Breast epithelium (tissue), 4 donors: ENCODE measurements around the gene COLGALT1. TPM values are rescaled to one million over a fixed set of nuclear protein-coding genes. Genes with fewer than 3 reads are reported as not detected.
"Not testable (repeated sequence)": the region's sequence is repeated elsewhere in the genome, so short reads cannot be mapped to it uniquely, and the experiment has no call there.

Source experiments
- DNase-seq, 2 donors: peaks; one replicate each; pipeline ENCODE4 v3.0.0-alpha.2; 2019; ENCODE audit warnings: low spot score in 2 of 2
- H3K27ac ChIP-seq, 2 donors: fragments of 200-600 bp; sonication (generic) in 1 of 2; one replicate each; pipeline ENCODE4 v1.5.1; 2016 to 2019; ENCODE audit warnings: mild to moderate bottlenecking in 1 of 2
- H3K27me3 ChIP-seq, 2 donors: fragments of 200-600 bp; sonication (generic) in 1 of 2; one replicate each; pipeline versions ENCODE4 v1.5.1 to v1.6.0; 2017 to 2019; ENCODE audit warnings: control low read depth in 1 of 2, mild to moderate bottlenecking in 1 of 2
- H3K36me3 ChIP-seq: fragments of 200-600 bp; one replicate; pipeline ENCODE4 v1.5.1; 2019
- H3K4me1 ChIP-seq, 2 donors: fragments of 200-600 bp; sonication (generic); one replicate each; pipeline ENCODE4 v1.5.1; 2016 to 2019; ENCODE audit warnings: control low read depth in 1 of 2
- H3K4me3 ChIP-seq, 3 donors: fragments of 200-600 bp; sonication (generic); 1 replicate in 2 of 3; 2 replicates in 1 of 3; pipeline ENCODE4 v1.5.1; 2016 to 2019; ENCODE audit warnings: mild to moderate bottlenecking in 3 of 3, moderate library complexity in 2 of 3
- H3K9me3 ChIP-seq, 2 donors: fragments of 200-600 bp; sonication (generic) in 1 of 2; one replicate each; pipeline ENCODE4 v1.5.1; 2016 to 2019; ENCODE audit warnings: control low read depth in 1 of 2
- POLR2A ChIP-seq: fragments of 450-650 bp; IDR thresholded peaks from one replicate; pipeline ENCODE4 v1.6.1; 2016; ENCODE audit warnings: antibody characterized with exemption, mild to moderate bottlenecking, moderate library complexity
- POLR2AphosphoS5 ChIP-seq, 3 donors: sonication (generic); formaldehyde crosslinking; IDR thresholded peaks; one replicate each; pipeline ENCODE4 v1.6.1; 2017; ENCODE audit warnings: antibody characterized with exemption in 3 of 3
- intact Hi-C: fragments of 100-400 bp; cut with DNase I; formaldehyde crosslinking; loops from one replicate; pipeline ENCODE4 v1.15.1; 2023; ENCODE audit warnings: low total_unique reads
- total RNA-seq, 3 donors: library from RNA; depleted of rRNA; stranded (reverse); fragments of >200 nt; gene quantifications; one replicate each; pipeline ENCODE4 v1.1.0, GENCODE V29; 2016
- TF ChIP-seq, protein P1 (sequence below), 3 donors: fragments of 450-650 bp; IDR thresholded peaks; one replicate each; pipeline ENCODE4 v1.5.1; 2016 to 2017; ENCODE audit warnings: antibody characterized with exemption in 3 of 3, mild to moderate bottlenecking in 3 of 3, moderate library complexity in 3 of 3

COLGALT1 gene
- total RNA-seq = 10 to 100 TPM; 45.1 to 99.9 (median 57.0) TPM

DNA sequence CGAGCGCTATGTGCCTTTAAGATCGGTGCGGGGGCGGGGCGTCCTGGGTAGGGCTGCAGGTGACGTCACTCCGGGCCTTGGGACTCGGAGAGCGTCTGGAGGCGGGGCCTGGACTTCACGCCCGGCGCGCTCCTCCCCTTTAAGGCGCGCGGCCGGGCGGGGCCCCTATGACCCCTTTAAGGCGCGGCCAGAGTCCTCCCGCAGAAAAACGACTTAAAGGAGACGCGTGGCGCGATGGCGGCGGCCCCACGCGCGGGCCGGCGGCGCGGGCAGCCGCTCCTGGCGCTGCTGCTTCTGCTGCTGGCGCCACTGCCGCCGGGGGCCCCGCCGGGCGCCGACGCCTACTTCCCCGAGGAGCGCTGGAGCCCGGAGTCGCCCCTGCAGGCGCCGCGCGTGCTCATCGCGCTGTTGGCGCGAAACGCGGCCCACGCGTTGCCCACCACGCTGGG lies at the start of gene COLGALT1:
TSS of gene COLGALT1 (plus strand) at position 170 of the 449 bp plus-strand sequence. CDS start at position 235, 65 bp downstream.
- H3K9me3 ChIP-seq = no peaks in the 10 kb centered on the region
- H3K36me3 ChIP-seq = no peaks in the 10 kb centered on the region
- peak; percentile 98 for DNase-seq
- TF ChIP-seq POLR2A (no peak), POLR2AphosphoS5 (IDR thresholded peaks at IDR 0.05) (no peak)
- intact Hi-C loops = no loop called here
- no peaks in the 10 kb centered on the region for H3K4me1 ChIP-seq
- peak within 1 kb of the TSS; percentile 79 to 86 for H3K27ac ChIP-seq
- no peaks in the 10 kb centered on the region for H3K27me3 ChIP-seq
- peak within 1 kb of the TSS; percentile 90 to 95 (median 95) for H3K4me3 ChIP-seq

- TF ChIP-seq, protein P1, sequence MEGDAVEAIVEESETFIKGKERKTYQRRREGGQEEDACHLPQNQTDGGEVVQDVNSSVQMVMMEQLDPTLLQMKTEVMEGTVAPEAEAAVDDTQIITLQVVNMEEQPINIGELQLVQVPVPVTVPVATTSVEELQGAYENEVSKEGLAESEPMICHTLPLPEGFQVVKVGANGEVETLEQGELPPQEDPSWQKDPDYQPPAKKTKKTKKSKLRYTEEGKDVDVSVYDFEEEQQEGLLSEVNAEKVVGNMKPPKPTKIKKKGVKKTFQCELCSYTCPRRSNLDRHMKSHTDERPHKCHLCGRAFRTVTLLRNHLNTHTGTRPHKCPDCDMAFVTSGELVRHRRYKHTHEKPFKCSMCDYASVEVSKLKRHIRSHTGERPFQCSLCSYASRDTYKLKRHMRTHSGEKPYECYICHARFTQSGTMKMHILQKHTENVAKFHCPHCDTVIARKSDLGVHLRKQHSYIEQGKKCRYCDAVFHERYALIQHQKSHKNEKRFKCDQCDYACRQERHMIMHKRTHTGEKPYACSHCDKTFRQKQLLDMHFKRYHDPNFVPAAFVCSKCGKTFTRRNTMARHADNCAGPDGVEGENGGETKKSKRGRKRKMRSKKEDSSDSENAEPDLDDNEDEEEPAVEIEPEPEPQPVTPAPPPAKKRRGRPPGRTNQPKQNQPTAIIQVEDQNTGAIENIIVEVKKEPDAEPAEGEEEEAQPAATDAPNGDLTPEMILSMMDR (IDR thresholded peaks at IDR 0.05) = no peak
- TF ChIP-seq POLR2AphosphoS5 (IDR thresholded peaks at IDR 0.05) (no peak), POLR2A (no peak)
- intact Hi-C loops = no loop called here
- no peak for DNase-seq
- Histone ChIP-seq H3K4me3 (no peak overlapping the region), H3K27ac (no peak overlapping the region), H3K9me3 (no peaks in the 10 kb centered on the region), H3K4me1 (peaks cover 0 to 7% of the 10 kb centered on the region in 2 donors), H3K36me3 (no peaks in the 10 kb centered on the region), H3K27me3 (no peaks in the 10 kb centered on the region)
These were observed 48.7 kb upstream of the COLGALT1 start for GRCh38 chr19:17506745-17507144.

DNA sequence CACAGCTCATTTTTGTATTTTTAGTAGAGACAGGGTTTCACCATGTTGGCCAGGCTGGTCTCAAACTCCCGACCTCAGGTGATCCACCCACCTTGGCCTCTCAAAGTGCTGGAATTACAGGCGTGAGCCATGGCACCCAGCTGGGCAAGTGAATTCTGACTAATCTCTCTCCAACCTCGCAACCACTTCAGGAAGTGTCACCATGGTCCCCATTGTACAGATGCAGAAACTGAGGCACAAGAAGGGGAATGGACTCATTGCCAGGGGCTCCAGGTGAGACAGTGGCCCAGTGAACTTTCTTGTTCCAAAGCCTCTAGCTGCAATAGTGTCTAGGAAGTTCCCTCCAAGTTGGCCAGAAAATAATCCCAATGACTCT lies 46.9 kb upstream of the COLGALT1 start:
- H3K4me3 ChIP-seq, H3K9me3 ChIP-seq, H3K27me3 ChIP-seq, H3K36me3 ChIP-seq, DNase-seq, H3K4me1 ChIP-seq, intact Hi-C loops: not testable (repeated sequence)
- peak overlapping the region; percentile 29 to 75 for H3K27ac ChIP-seq

- no peaks in the 10 kb centered on the region for H3K27me3 ChIP-seq
- H3K4me3 ChIP-seq = peak overlapping the region; percentile 82 to 96 (median 90)
- H3K27ac ChIP-seq = peak overlapping the region in 1 of 2 donors; percentile 94
- no peaks in the 10 kb centered on the region for H3K36me3 ChIP-seq
- no peak for DNase-seq
- peaks cover 0 to 7% of the 10 kb centered on the region in 2 donors for H3K4me1 ChIP-seq
- intact Hi-C loops = no loop called here
- H3K9me3 ChIP-seq = no peaks in the 10 kb centered on the region
- TF ChIP-seq POLR2A = no peak
- TF ChIP-seq, protein P1 (IDR thresholded peaks at IDR 0.05) = no peak
- no peak for TF ChIP-seq POLR2AphosphoS5 (IDR thresholded peaks at IDR 0.05)
These were observed 45.0 kb upstream of the COLGALT1 start for GRCh38 chr19:17510220-17510993.

- peak; percentile 70 to 84 (median 83) for TF ChIP-seq POLR2AphosphoS5 (IDR thresholded peaks at IDR 0.05)
- no peak for TF ChIP-seq POLR2A
- TF ChIP-seq, protein P1 (IDR thresholded peaks at IDR 0.05) = no peak
- intact Hi-C loops = no loop called here
- peaks cover 0 to 7% of the 10 kb centered on the region in 2 donors for H3K4me1 ChIP-seq
- peak; percentile 75 to 77 for DNase-seq
- no peaks in the 10 kb centered on the region for H3K9me3 ChIP-seq
- H3K4me3 ChIP-seq = peak overlapping the region; percentile 82 to 96 (median 90)
- H3K27me3 ChIP-seq = no peaks in the 10 kb centered on the region
- peak overlapping the region; percentile 94 to 99 for H3K27ac ChIP-seq
- no peaks in the 10 kb centered on the region for H3K36me3 ChIP-seq
These were observed 43.5 kb upstream of the COLGALT1 start for GRCh38 chr19:17511724-17512573.

- Histone ChIP-seq H3K36me3 (no peaks in the 10 kb centered on the region), H3K4me3 (peak overlapping the region; percentile 82 to 96 (median 90)), H3K4me1 (peaks cover 0 to 7% of the 10 kb centered on the region in 2 donors), H3K27me3 (no peaks in the 10 kb centered on the region), H3K27ac (peak overlapping the region; percentile 94 to 99), H3K9me3 (peaks cover 3 to 6% of the 10 kb centered on the region in 2 donors)
- TF ChIP-seq, protein P1 (IDR thresholded peaks at IDR 0.05) = no peak
- TF ChIP-seq POLR2AphosphoS5 (IDR thresholded peaks at IDR 0.05) (no peak), POLR2A (no peak)
- intact Hi-C loops = no loop called here
- no peak for DNase-seq
These were observed 42.9 kb upstream of the COLGALT1 start for GRCh38 chr19:17512574-17512939.
